HEK293T (cell line): ENCODE data around the gene ANGPTL2.

Source experiments
- CTCF ChIA-PET: fragments of 350-600 bp; formaldehyde crosslinking; extraction: SDS; loops from one replicate; lab custom pipeline; 2021; ENCODE audit warnings: antibody characterized with exemption, inconsistent platforms; lab: Yijun Ruan, JAX
- POLR2A ChIA-PET: fragments of 350-600 bp; formaldehyde crosslinking; extraction: SDS; loops from one replicate; lab custom pipeline; 2020; ENCODE audit warnings: antibody characterized with exemption, inconsistent platforms; lab: Yijun Ruan, JAX
- DNase-seq: peaks from one replicate; pipeline ENCODE4 v3.0.0; 2012; ENCODE audit warnings: mixed read lengths; ENCODE audit errors: extremely low spot score
- ARNT ChIP-seq: fragments of 450-650 bp; IDR thresholded peaks from 2 replicates; pipeline ENCODE4 v1.6.1; 2017; ENCODE audit warnings: mild to moderate bottlenecking
- BHLHE40 ChIP-seq: fragments of 450-650 bp; IDR thresholded peaks from 2 replicates; pipeline ENCODE4 v1.6.1; 2016; ENCODE audit warnings: mild to moderate bottlenecking, moderate library complexity, borderline replicate concordance
- CTBP1 ChIP-seq: fragments of 450-650 bp; IDR thresholded peaks from 2 replicates; pipeline ENCODE4 v1.6.1; 2016; ENCODE audit warnings: borderline replicate concordance
- ELF4 ChIP-seq: fragments of 450-650 bp; IDR thresholded peaks from 2 replicates; pipeline ENCODE4 v1.6.1; 2017; ENCODE audit warnings: antibody characterized with exemption
- FOXA1 ChIP-seq: fragments of 450-650 bp; IDR thresholded peaks from 2 replicates; pipeline ENCODE4 v1.6.1; 2016; ENCODE audit warnings: mild to moderate bottlenecking
- FOXK2 ChIP-seq: fragments of 450-650 bp; IDR thresholded peaks from 2 replicates; pipeline ENCODE4 v1.6.1; 2016; ENCODE audit warnings: mild to moderate bottlenecking
- FOXM1 ChIP-seq: fragments of 450-650 bp; IDR thresholded peaks from 2 replicates; pipeline ENCODE4 v1.6.1; 2017; ENCODE audit warnings: mild to moderate bottlenecking, borderline replicate concordance
- HDGF ChIP-seq: fragments of 450-650 bp; IDR thresholded peaks from 2 replicates; pipeline ENCODE4 v1.6.1; 2017; ENCODE audit warnings: antibody characterized with exemption, borderline replicate concordance
- L3MBTL2 ChIP-seq: fragments of 450-650 bp; conservative IDR thresholded peaks from 2 replicates; pipeline ENCODE4 v1.6.1; 2016; ENCODE audit warnings: mild to moderate bottlenecking
- LEF1 ChIP-seq: fragments of 450-650 bp; IDR thresholded peaks from 2 replicates; pipeline ENCODE4 v1.6.1; 2017; ENCODE audit warnings: mild to moderate bottlenecking, borderline replicate concordance
- NFRKB ChIP-seq: fragments of 450-650 bp; IDR thresholded peaks from 2 replicates; pipeline ENCODE4 v1.6.1; 2016; ENCODE audit warnings: mild to moderate bottlenecking, moderate library complexity
- PKNOX1 ChIP-seq: fragments of 450-650 bp; IDR thresholded peaks from 2 replicates; pipeline ENCODE4 v1.6.1; 2016
- SP1 ChIP-seq: fragments of 450-650 bp; IDR thresholded peaks from 2 replicates; pipeline ENCODE4 v1.6.1; 2017
- SUZ12 ChIP-seq: fragments of 450-650 bp; IDR thresholded peaks from 2 replicates; pipeline ENCODE4 v1.6.1; 2016; ENCODE audit warnings: mild to moderate bottlenecking
- TARDBP ChIP-seq: fragments of 450-650 bp; IDR thresholded peaks from 2 replicates; pipeline ENCODE4 v1.6.1; 2016
- ZNF384 ChIP-seq: fragments of 450-650 bp; IDR thresholded peaks from 2 replicates; pipeline ENCODE4 v1.6.1; 2016

Gene ANGPTL2

DNA sequence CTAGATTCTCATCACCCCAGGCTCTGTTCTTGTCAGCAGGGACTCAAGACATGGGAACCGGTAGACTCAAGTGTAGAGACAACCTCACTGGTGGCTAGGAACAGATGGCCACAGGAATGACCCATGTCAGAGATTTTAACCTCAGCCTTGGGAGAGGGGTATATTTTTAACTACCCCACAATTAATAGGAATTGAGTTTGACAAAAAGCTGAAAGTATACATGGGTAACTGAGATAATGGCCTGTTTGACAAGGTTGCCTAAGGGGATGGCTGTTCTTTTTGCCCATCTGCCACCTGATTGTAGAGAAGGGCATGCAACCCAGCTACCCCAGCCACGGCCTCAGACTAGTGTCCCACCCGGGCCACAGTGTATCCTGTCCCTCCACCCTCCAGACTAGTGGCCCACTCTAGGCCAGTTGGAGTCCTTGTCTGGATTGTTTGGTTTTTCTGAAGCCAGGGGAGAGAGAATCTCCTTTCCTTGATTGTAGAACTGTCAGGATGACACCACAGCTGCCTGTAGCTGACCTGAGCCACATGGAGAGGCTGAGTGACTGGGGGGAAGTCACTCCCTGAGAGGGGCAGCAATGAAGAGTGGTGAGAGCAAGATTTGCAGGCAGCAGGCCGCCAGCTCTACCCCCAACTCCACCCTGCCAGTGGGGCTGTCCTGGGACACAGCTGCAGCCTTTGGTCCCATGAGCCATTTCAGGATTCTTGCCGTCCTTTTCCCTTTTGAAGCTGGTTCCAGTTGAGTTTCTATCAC, 14.6 kb upstream of the ANGPTL2 start:
- TF ChIP-seq L3MBTL2, result no peak
- TF ChIP-seq BHLHE40, result no peak
- no peak for TF ChIP-seq TARDBP
- ChIA-PET POLR2A (no interaction called here), CTCF (no interaction called here)
- DNase-seq, result no peak

DNA sequence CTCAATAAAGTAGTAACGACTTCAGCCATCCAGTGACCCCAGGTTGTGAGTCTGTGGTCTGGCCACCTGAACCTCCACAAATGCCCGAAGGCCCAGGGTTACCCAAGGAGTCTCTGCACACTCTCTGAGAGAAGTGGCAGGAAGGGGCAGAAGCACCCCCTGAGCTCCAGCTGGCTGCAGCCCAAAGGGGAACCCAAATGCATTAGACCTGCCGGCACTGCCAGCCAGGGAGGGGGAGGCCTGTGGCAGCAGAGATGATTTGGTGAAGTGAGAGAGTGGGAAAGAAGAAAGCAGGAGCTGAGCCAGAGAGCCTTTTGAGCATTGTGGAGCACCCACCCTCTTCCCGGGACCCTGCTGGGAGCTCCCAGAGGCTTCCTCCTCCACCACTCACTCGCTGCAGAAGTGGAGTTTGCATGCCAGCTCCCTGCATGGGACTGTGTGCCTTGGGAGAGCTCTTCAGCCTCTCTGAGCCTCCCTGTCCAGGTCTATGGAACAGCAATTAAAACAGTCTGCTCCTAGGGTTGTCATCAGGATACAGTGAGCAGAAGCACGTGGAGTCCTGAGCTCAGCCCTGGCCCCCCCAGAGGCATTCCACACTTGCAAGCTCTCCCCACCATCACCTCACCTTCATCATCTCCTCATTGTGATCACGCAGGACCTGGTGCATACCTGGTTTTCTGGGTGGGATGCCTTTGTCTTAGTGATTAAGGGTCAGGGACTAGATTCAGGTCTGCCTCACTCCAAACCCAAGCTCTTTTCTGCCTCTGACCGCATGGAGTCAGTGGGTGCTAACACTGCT, 13.8 kb upstream of the ANGPTL2 start:
- TF ChIP-seq LEF1, result no peak
- TF ChIP-seq L3MBTL2, result no peak
- no peak for TF ChIP-seq HDGF
- no peak for TF ChIP-seq SP1
- no peak for TF ChIP-seq ARNT
- TF ChIP-seq CTBP1, result no peak
- TF ChIP-seq TARDBP, result no peak
- TF ChIP-seq FOXA1, result no peak
- no peak for TF ChIP-seq ZNF384
- no peak for TF ChIP-seq PKNOX1
- TF ChIP-seq BHLHE40, result no peak
- TF ChIP-seq ELF4, result no peak
- TF ChIP-seq NFRKB, result no peak
- no peak for TF ChIP-seq FOXM1
- no peak for TF ChIP-seq FOXK2
- no peak for TF ChIP-seq SUZ12
- ChIA-PET POLR2A (no interaction called here), CTCF (no interaction called here)
- no peak for DNase-seq

DNA sequence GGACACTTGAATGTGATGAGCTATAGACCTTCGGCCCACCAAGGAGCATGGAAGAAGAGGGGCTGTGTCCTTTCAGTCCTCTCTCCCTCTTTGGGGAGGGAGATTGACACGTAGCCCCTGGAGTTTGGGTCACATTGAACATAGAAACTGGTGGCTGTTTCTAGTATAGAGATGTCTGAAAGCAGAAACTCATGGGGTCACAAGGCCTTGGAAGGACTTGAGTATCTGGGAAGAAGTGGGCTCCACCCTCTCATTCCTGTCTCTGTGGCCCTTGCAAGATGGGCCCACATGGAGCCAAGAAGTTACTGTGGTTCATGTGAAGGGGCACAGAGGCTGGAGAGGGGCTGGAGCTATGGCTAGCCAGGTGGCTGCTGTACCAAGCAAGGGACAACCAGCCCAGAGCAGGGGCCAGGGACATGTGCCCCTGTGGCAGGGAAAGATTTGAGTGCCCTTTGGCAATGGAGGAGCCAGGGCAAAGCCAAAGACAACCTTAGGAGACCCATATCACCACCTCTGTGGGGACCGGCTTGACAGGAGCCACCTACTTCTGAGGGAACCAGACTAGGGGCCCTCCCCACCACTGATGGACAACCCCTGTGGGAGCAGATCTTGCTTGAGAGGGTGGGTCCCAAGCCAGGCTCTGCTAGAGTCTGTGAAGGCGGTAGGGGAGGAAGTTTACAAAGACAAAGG, 12.8 kb upstream of the ANGPTL2 start:
- CTCF ChIA-PET, result no interaction called here
- POLR2A ChIA-PET, result no interaction called here
- no peak for DNase-seq
- TF ChIP-seq SP1, result no peak
- no peak for TF ChIP-seq CTBP1
- no peak for TF ChIP-seq L3MBTL2
- no peak for TF ChIP-seq TARDBP
- TF ChIP-seq ELF4, result no peak
- TF ChIP-seq HDGF, result no peak
- no peak for TF ChIP-seq SUZ12
- TF ChIP-seq FOXM1, result no peak
- no peak for TF ChIP-seq LEF1
- TF ChIP-seq BHLHE40, result no peak
- TF ChIP-seq FOXK2, result no peak
- no peak for TF ChIP-seq ZNF384

- no peak for DNase-seq
- no peak for TF ChIP-seq TARDBP
- TF ChIP-seq FOXM1, result no peak
- no peak for TF ChIP-seq FOXK2
- TF ChIP-seq PKNOX1, result no peak
- no peak for TF ChIP-seq BHLHE40
- TF ChIP-seq CTBP1, result no peak
- TF ChIP-seq LEF1, result no peak
- TF ChIP-seq SUZ12, result no peak
- no peak for TF ChIP-seq ZNF384
- TF ChIP-seq FOXA1, result no peak
- TF ChIP-seq ARNT, result no peak
- TF ChIP-seq HDGF, result no peak
- no peak for TF ChIP-seq ELF4
- no peak for TF ChIP-seq L3MBTL2
- no peak for TF ChIP-seq NFRKB
- ChIA-PET CTCF (no interaction called here), POLR2A (no interaction called here)
Observed at GRCh38 chr9:127133739-127134167, 11.3 kb upstream of the ANGPTL2 start.

DNA sequence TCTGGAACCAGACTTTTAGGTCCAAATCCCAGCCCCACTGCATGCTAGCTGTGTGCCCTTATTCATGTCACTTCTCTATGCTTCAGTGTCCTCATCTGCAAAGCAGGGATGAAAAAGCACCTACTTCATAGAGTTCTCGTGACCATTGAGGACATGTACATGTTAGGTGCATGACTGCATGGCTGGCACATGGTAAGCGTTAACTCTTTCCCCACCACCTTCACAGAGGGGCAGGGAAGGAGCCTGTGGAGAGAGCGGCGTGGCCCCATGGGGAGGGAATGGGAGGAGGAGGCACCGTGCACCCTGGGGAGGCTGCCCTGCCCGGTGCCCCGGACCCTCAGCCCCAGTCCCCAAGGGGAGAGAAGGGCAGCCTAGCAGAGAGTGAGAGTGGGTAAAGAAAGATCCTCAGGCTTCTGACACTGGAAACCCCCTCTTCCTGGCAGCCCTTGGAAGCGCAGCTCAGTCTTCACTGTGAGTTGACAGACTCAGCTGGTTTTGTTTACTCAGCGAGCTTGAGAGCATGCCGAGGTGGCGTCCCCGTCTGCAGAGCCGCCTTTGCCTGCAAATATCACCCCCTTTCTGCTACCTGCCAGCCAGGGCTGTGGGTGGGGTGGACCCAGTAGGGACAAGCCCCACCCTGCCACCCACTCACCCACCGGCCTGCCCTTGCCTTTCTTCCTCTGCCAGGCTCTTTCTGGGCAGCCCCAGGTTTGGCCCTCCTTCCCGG, 10.6 kb upstream of the ANGPTL2 start:
- TF ChIP-seq PKNOX1, result no peak
- ChIA-PET CTCF (no interaction called here), POLR2A (no interaction called here)
- no peak for DNase-seq
